Measurements from ENCODE around the gene TSEN34.
"Not testable (repeated sequence)": the region's sequence is repeated elsewhere in the genome, so short reads cannot be mapped to it uniquely, and the experiment has no call there.

TSEN34 gene

GRCh38 chr19:54240372-54241336, 49.5 kb downstream of the TSEN34 start:
- H3K9me3 ChIP-seq (ENCODE audit: control extremely low read depth in 1 of 5, control insufficient read depth in 4 of 5, insufficient read depth in 2 of 5, low read depth in 1 of 5, low read length in 4 of 5); POLR2A ChIA-PET; H3K27ac ChIP-seq (ENCODE audit: insufficient read depth in 1 of 2, low read depth in 1 of 2, low read length in 2 of 2, poor library complexity in 1 of 2, severe bottlenecking in 2 of 2); H3K27me3 ChIP-seq (replicated peaks in 2 of 5; ENCODE audit: control insufficient read depth in 4 of 5, insufficient read depth in 5 of 5, low read length in 4 of 5); H3K4me1 ChIP-seq (ENCODE audit: control extremely low read depth in 1 of 4, control insufficient read depth in 4 of 4, insufficient read depth in 4 of 4, low read length in 3 of 4); CTCF ChIA-PET; H3K36me3 ChIP-seq (ENCODE audit: control insufficient read depth in 4 of 4, insufficient read depth in 4 of 4, low read length in 3 of 4); H3K4me3 ChIP-seq (ENCODE audit: control insufficient read depth in 1 of 7, extremely low read depth in 1 of 7, insufficient read depth in 4 of 7, low read depth in 2 of 7, low read length in 6 of 7); DNase-seq: not testable (repeated sequence)
- 82% methylated on average over 3 of the region's 22 CpGs for WGBS (ENCODE audit: insufficient coverage)

DNA sequence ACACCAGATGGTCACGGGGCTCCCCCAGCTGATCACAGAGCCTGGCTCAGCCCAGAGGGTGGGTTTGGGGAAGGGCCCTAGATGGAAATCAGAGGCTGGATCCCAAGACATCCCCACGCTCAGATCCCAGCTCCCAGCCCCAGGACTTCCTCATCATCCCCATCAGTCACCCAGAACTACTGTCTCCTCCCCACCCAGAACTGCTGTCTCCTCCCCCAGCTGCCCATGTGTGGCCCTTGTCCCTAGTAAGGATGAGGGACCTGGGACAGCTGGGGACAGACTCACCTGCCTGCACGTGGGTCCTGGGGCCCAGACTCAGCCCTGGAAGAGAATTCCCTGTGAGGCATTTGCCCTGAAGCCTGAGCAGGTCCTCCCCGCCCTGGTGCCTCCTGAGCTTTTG, 51.1 kb downstream of the TSEN34 start:
- WGBS (ENCODE audit: insufficient coverage), result no CpG with 5 or more reads among the region's 4 CpGs
- H3K27me3 ChIP-seq (replicated peaks in 2 of 5; ENCODE audit: control insufficient read depth in 4 of 5, insufficient read depth in 5 of 5, low read length in 4 of 5); H3K4me3 ChIP-seq (ENCODE audit: control insufficient read depth in 1 of 7, extremely low read depth in 1 of 7, insufficient read depth in 4 of 7, low read depth in 2 of 7, low read length in 6 of 7); H3K36me3 ChIP-seq (ENCODE audit: control insufficient read depth in 4 of 4, insufficient read depth in 4 of 4, low read length in 3 of 4); H3K9me3 ChIP-seq (ENCODE audit: control extremely low read depth in 1 of 5, control insufficient read depth in 4 of 5, insufficient read depth in 2 of 5, low read depth in 1 of 5, low read length in 4 of 5); POLR2A ChIA-PET; DNase-seq; H3K27ac ChIP-seq (ENCODE audit: insufficient read depth in 1 of 2, low read depth in 1 of 2, low read length in 2 of 2, poor library complexity in 1 of 2, severe bottlenecking in 2 of 2): not testable (repeated sequence)
- peaks cover 0 to 11% (median 6%) of the 10 kb centered on the region in 4 experiments for H3K4me1 ChIP-seq (ENCODE audit: control extremely low read depth in 1 of 4, control insufficient read depth in 4 of 4, insufficient read depth in 4 of 4, low read length in 3 of 4)
- CTCF ChIA-PET, result interaction anchor here (0.6 kb wide), 1 partner anchor 16 kb away, joined by 3 read pairs; no protein-coding TSS in a partner anchor

DNA sequence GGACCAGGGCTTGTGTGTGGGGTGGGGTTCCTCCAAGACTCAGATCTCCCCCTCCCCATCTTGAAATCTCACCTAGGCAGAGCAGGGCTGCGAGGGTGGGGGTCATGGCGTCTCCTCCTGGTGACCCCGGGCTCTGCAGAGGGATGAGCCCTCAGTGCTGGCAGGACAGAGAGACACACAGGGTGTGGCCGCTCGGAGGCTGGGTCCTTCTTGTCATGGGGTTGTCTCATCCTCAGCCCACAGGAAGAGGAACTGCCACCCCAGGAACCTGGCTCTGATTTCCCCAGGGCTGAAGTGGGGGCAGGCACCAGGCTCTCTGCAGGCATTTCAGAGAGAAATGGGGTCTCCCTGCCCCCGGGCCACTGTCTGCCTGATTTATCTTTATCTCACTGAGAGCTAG, 51.5 kb downstream of the TSEN34 start, which contains the start of gene LILRA6:
Gene LILRA6 (minus strand): TSS at position 145 of the 400 bp plus-strand sequence.
- POLR2A ChIA-PET; DNase-seq; H3K4me3 ChIP-seq (ENCODE audit: control insufficient read depth in 1 of 7, extremely low read depth in 1 of 7, insufficient read depth in 4 of 7, low read depth in 2 of 7, low read length in 6 of 7); H3K27ac ChIP-seq (ENCODE audit: insufficient read depth in 1 of 2, low read depth in 1 of 2, low read length in 2 of 2, poor library complexity in 1 of 2, severe bottlenecking in 2 of 2); H3K36me3 ChIP-seq (ENCODE audit: control insufficient read depth in 4 of 4, insufficient read depth in 4 of 4, low read length in 3 of 4); H3K27me3 ChIP-seq (replicated peaks in 2 of 5; ENCODE audit: control insufficient read depth in 4 of 5, insufficient read depth in 5 of 5, low read length in 4 of 5); H3K9me3 ChIP-seq (ENCODE audit: control extremely low read depth in 1 of 5, control insufficient read depth in 4 of 5, insufficient read depth in 2 of 5, low read depth in 1 of 5, low read length in 4 of 5): not testable (repeated sequence)
- CTCF ChIA-PET, result interaction anchor here (0.6 kb wide), 1 partner anchor 16 kb away, joined by 3 read pairs; no protein-coding TSS in a partner anchor
- no CpG with 5 or more reads among the region's 6 CpGs for WGBS (ENCODE audit: insufficient coverage)
- H3K4me1 ChIP-seq (ENCODE audit: control extremely low read depth in 1 of 4, control insufficient read depth in 4 of 4, insufficient read depth in 4 of 4, low read length in 3 of 4), result peaks cover under 1 to 16% (median 10%) of the 10 kb centered on the region in 4 experiments

DNA sequence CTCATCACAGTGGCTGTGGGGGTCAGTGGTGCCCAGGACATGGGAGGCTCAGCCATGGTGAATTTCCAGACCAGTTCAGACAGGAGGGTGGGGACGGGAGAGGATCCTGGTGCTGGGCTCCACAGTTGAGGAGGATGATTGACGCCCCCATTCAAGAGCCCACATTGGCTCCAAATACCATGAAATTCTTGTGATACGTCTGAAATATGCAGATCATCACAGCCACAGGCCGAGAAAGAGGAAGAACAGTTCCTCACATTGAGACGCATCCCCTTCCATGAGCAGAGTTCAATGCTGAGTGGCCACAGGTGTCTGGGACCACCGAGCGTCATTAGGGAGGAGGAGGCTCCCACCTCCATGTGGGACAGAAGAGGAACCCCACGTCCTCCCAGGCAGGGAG, 52.7 kb downstream of the TSEN34 start:
- POLR2A ChIA-PET, result interaction anchor here (0.6 kb wide), 1 partner anchor 16 kb away, joined by 3 read pairs; no protein-coding TSS in a partner anchor
- DNase-seq, result peak in 1 of 3 donors; percentile 45
- H3K27me3 ChIP-seq (replicated peaks in 2 of 5; ENCODE audit: control insufficient read depth in 4 of 5, insufficient read depth in 5 of 5, low read length in 4 of 5); H3K9me3 ChIP-seq (ENCODE audit: control extremely low read depth in 1 of 5, control insufficient read depth in 4 of 5, insufficient read depth in 2 of 5, low read depth in 1 of 5, low read length in 4 of 5); H3K36me3 ChIP-seq (ENCODE audit: control insufficient read depth in 4 of 4, insufficient read depth in 4 of 4, low read length in 3 of 4); H3K27ac ChIP-seq (ENCODE audit: insufficient read depth in 1 of 2, low read depth in 1 of 2, low read length in 2 of 2, poor library complexity in 1 of 2, severe bottlenecking in 2 of 2); CTCF ChIA-PET; H3K4me3 ChIP-seq (ENCODE audit: control insufficient read depth in 1 of 7, extremely low read depth in 1 of 7, insufficient read depth in 4 of 7, low read depth in 2 of 7, low read length in 6 of 7): not testable (repeated sequence)
- WGBS (ENCODE audit: insufficient coverage), result no CpG with 5 or more reads among the region's 8 CpGs
- peaks cover 6 to 23% (median 17%) of the 10 kb centered on the region in 4 experiments for H3K4me1 ChIP-seq (ENCODE audit: control extremely low read depth in 1 of 4, control insufficient read depth in 4 of 4, insufficient read depth in 4 of 4, low read length in 3 of 4)
